ENCODE data around the gene OSBPL6.

- no peak for TF ChIP-seq POLR2AphosphoS5 (IDR thresholded peaks at IDR 0.05)
- TF ChIP-seq CTCF (IDR thresholded peaks at IDR 0.05; ENCODE audit: poor library complexity, severe bottlenecking), result no peak
- no peak for TF ChIP-seq EP300 (conservative IDR thresholded peaks at IDR 0.05; ENCODE audit: poor library complexity, severe bottlenecking)
- TF ChIP-seq SMC3 (conservative IDR thresholded peaks at IDR 0.05; ENCODE audit: poor library complexity), result no peak
- no peak for TF ChIP-seq EZH2 (IDR thresholded peaks at IDR 0.05; ENCODE audit: borderline replicate concordance, insufficient read depth, low read length, poor library complexity, severe bottlenecking)
- no peak for TF ChIP-seq TAF1 (IDR thresholded peaks at IDR 0.05; ENCODE audit: low read depth)
Measured at GRCh38 chr2:178325268-178325667, 131.0 kb downstream of the OSBPL6 start.
